Mononuclear cell (primary cell): Measurements from ENCODE around the gene RECK. TPM values are rescaled to one million over a fixed set of nuclear protein-coding genes. Genes with fewer than 3 reads are reported as not detected.
"Not testable (repeated sequence)": the region's sequence is repeated elsewhere in the genome, so short reads cannot be mapped to it uniquely, and the experiment has no call there.

Source experiments
- H3K27me3 ChIP-seq: 2 replicates; pipeline ENCODE4 v1.6.0; 2011; ENCODE audit warnings: low read length, control low read depth; ENCODE audit not compliant: insufficient read depth
- H3K4me1 ChIP-seq: 2 replicates; pipeline ENCODE4 v1.5.1; 2011; ENCODE audit warnings: mild to moderate bottlenecking, low read length, control low read depth; ENCODE audit not compliant: insufficient read depth
- H3K4me3 ChIP-seq: 2 replicates; pipeline ENCODE4 v1.5.1; 2011; ENCODE audit warnings: mild to moderate bottlenecking, low read length, moderate library complexity
- H3K9me3 ChIP-seq: 2 replicates; pipeline ENCODE4 v1.5.1; 2011; ENCODE audit warnings: low read depth, mild to moderate bottlenecking, control low read depth, low read length
- total RNA-seq: library from RNA; depleted of rRNA; stranded (reverse); fragments of >200 nt; gene quantifications from one replicate; pipeline ENCODE4 v1.2.3, GENCODE V29; 2012

The RECK gene
- total RNA-seq, 1 donor: 9.2 TPM

- no peak overlapping the region for H3K4me3 ChIP-seq
- no peaks in the 10 kb centered on the region for H3K27me3 ChIP-seq
- H3K4me1 ChIP-seq: no peaks in the 10 kb centered on the region
- H3K9me3 ChIP-seq: no peaks in the 10 kb centered on the region
Observed at GRCh38 chr9:36074870-36075532, 38.3 kb downstream of the RECK start.

GRCh38 chr9:36078051-36078450 lies 41.3 kb downstream of the RECK start:
- Histone ChIP-seq H3K4me3 (no peak overlapping the region), H3K4me1 (no peaks in the 10 kb centered on the region), H3K9me3 (no peaks in the 10 kb centered on the region), H3K27me3 (no peaks in the 10 kb centered on the region)

GRCh38 chr9:36080519-36080918 lies 43.8 kb downstream of the RECK start:
- Histone ChIP-seq H3K4me3 (no peak overlapping the region), H3K27me3 (no peaks in the 10 kb centered on the region), H3K4me1 (no peaks in the 10 kb centered on the region), H3K9me3 (no peaks in the 10 kb centered on the region)

GRCh38 chr9:36082931-36083330 lies 46.2 kb downstream of the RECK start:
- no peaks in the 10 kb centered on the region for H3K27me3 ChIP-seq

GRCh38 chr9:36086442-36086841 lies 49.7 kb downstream of the RECK start:
- no peaks in the 10 kb centered on the region for H3K9me3 ChIP-seq
- H3K4me1 ChIP-seq: no peaks in the 10 kb centered on the region
- H3K27me3 ChIP-seq: no peaks in the 10 kb centered on the region
- no peak overlapping the region for H3K4me3 ChIP-seq

More at GRCh38 chr9:36082931-36083330, 46.2 kb downstream of the RECK start:
- Histone ChIP-seq H3K4me3 (no peak overlapping the region), H3K4me1 (no peaks in the 10 kb centered on the region), H3K9me3 (no peaks in the 10 kb centered on the region)

- H3K4me3 ChIP-seq, H3K4me1 ChIP-seq, H3K9me3 ChIP-seq, H3K27me3 ChIP-seq: not testable (repeated sequence)
Observed at GRCh38 chr9:36087054-36087453, 50.3 kb downstream of the RECK start.

GRCh38 chr9:36088020-36088419 lies 51.3 kb downstream of the RECK start:
- Histone ChIP-seq H3K9me3 (no peaks in the 10 kb centered on the region), H3K4me1 (peaks cover 10% of the 10 kb centered on the region), H3K4me3 (no peak overlapping the region), H3K27me3 (no peaks in the 10 kb centered on the region)

GRCh38 chr9:36091026-36091953 lies 54.6 kb downstream of the RECK start:
- Histone ChIP-seq H3K4me3 (no peak overlapping the region), H3K9me3 (no peaks in the 10 kb centered on the region), H3K27me3 (no peaks in the 10 kb centered on the region), H3K4me1 (peaks cover 11% of the 10 kb centered on the region)

- no peaks in the 10 kb centered on the region for H3K9me3 ChIP-seq
- H3K4me3 ChIP-seq: no peak overlapping the region
- peaks cover 11% of the 10 kb centered on the region for H3K4me1 ChIP-seq
- H3K27me3 ChIP-seq: no peaks in the 10 kb centered on the region
Observed at GRCh38 chr9:36092014-36092413, 55.3 kb downstream of the RECK start.

GRCh38 chr9:36092509-36093215 lies 55.9 kb downstream of the RECK start:
- no peak overlapping the region for H3K4me3 ChIP-seq
- H3K9me3 ChIP-seq: no peaks in the 10 kb centered on the region
- H3K27me3 ChIP-seq: no peaks in the 10 kb centered on the region
- H3K4me1 ChIP-seq: peaks cover 11% of the 10 kb centered on the region

GRCh38 chr9:36093384-36093783 lies 56.7 kb downstream of the RECK start:
- Histone ChIP-seq H3K27me3 (no peaks in the 10 kb centered on the region), H3K9me3 (no peaks in the 10 kb centered on the region), H3K4me1 (peaks cover 11% of the 10 kb centered on the region), H3K4me3 (no peak overlapping the region)

GRCh38 chr9:36099718-36100117 lies 63.0 kb downstream of the RECK start:
- Histone ChIP-seq H3K4me1 (peaks cover 7% of the 10 kb centered on the region), H3K27me3 (no peaks in the 10 kb centered on the region), H3K4me3 (no peak overlapping the region), H3K9me3 (no peaks in the 10 kb centered on the region)

- Histone ChIP-seq H3K9me3 (no peaks in the 10 kb centered on the region), H3K27me3 (no peaks in the 10 kb centered on the region), H3K4me3 (no peak overlapping the region), H3K4me1 (peaks cover 7% of the 10 kb centered on the region)
Observed at GRCh38 chr9:36100532-36100931, 63.8 kb downstream of the RECK start.

GRCh38 chr9:36101916-36102741 lies 65.4 kb downstream of the RECK start:
- Histone ChIP-seq H3K4me3 (no peak overlapping the region), H3K9me3 (no peaks in the 10 kb centered on the region), H3K4me1 (peaks cover 7% of the 10 kb centered on the region), H3K27me3 (no peaks in the 10 kb centered on the region)
